HG02623 (cell line): ENCODE measurements around the gene PCNA.
"Not testable (repeated sequence)": the region's sequence is repeated elsewhere in the genome, so short reads cannot be mapped to it uniquely, and the experiment has no call there.

Experiments
- ATAC-seq: cut with Tn5 transposase; IDR thresholded peaks from one replicate; pipeline ENCODE4 v1.9.1; 2021; ENCODE audit warnings: moderate library complexity; ENCODE audit not compliant: unreplicated experiment

The PCNA gene

DNA sequence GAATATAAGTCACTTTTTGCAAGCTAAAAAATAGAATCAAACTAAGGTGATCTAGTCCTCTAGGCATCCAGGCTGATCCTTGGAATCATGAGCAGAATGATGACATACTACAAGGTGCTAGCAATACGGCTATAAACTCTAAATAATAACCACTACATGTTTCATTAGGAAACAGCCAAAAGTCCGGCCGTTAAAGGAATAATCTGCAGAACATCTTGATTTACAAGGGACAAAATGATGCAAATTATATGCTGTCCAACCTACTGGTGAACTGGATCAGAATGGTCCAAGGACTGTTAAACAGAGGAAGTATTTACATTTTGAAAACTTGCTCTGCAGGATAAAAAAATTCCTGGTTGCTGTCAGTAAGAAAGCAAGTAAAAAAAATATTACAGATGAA, 19.8 kb downstream of the PCNA start:
- not testable (repeated sequence) for ATAC-seq

DNA sequence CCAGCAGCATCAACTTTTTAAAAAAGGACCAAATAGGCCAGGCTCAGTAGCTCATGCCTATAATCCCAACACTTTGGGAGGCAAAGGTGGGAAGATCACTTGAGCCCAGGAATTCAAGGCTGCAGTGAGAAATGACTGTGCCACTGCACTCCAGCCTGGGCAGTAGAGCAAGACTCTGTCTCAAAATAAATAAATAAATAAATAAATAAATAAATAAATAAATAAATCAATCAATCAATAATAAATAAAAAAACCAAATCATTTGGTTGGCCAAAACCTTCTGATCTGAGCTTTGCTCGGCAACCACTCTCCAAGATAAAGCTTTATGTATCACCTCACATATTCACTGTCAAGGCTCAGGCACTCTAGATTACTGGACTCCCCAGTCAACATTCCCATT, 20.7 kb downstream of the PCNA start:
- not testable (repeated sequence) for ATAC-seq

DNA sequence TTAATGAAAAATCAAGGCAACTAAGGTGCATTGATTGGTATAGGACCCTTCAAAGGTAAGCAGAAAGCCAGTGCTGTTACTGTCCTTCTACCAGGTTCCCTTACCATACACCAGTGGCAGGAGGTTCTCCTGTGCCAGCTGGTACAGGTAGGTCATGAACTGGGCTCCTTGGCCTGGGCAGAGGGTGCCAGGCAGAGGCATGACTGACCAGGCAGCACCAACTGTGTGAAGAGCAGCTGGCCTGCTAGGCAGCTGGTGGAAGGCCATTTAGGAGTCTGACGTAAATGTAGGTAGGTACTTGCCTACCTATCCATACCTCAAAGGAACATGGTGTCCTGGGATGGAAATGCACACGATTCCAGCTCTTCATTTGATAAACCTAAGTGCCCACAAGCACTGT, 23.3 kb downstream of the PCNA start:
- no peak for ATAC-seq

DNA sequence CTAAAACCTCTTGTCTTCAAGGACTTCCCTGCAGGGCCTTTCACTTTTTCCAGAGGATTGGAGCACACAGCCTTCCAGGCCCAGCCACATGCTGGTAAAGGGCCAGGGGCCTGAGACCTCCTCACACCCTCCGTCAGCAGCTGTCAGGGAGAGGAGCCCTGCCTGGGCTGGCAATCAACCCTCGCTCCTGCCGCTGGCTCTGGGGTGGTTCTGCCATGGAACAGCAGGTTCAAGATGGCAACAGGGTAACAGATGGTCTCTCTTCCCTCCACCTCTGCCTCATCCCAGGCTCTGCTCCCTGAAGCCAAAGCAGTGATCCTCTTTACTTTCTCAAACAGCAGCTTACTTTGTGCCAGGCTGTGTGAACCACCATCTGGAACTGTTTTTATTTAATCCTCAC, 23.8 kb downstream of the PCNA start:
- ATAC-seq = no peak

DNA sequence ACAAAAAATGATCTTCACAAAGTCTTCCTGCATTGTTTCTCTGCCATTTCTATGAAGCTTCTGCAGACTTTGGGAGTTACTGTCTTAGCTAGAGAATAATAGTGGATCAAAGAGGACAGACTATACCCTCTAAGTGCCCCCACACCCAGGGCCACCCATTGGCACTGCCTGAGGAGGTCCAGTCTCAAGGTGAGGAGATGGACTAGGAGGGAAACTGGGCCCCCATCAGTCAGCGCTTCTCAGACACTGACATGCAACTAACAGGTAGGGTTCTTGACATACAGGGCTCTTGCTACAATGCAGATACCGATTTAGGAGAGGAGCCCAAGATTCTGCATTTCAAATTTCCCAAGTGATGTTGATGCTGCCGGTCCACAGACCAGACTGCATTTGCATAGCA, 24.3 kb downstream of the PCNA start:
- no peak for ATAC-seq

DNA sequence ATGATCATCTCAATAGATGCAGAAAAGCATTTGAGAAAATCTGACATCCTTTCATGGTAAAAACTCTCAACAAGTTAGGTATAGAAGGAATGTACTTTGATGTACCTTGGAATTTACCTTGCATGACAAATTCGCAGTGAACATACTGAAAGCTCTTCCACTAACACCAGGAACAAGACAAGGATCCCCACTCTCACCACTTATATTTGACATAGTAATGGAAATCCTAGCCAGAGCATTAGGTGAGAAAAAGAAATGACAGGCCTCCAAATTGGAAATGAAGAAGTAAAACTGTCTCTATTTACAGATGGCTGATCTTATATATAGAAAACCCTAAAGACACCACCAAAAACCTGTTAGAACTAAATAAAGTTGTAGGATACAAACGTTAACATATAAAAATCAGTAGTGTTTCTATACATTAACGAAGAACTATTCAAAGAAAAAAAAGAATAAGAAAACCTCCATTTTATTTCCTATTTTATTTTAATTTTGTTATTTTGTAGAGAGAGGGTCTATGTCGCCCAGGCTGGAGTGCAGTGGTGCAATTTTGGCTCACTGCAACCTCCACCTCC, 26.9 kb downstream of the PCNA start:
- no peak for ATAC-seq

DNA sequence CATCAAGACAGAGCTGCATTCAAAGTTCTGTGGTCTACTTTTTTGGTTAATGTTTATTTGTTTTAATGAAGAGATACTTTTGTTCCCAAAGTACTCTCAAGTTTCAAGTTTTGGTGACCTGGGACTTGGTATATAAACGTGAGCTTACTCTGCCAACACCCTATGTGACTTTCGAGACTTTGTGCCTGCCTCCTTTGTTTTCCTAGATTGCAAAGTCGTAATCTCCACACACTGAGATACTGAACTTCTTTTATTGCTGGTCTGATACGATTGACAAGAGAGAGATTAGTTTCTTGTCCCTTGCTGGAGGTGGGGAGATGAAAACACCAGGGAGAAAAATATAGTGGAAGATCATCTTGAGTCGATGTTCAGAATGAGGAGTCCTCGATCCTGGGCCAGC, 27.9 kb downstream of the PCNA start:
- no peak for ATAC-seq

DNA sequence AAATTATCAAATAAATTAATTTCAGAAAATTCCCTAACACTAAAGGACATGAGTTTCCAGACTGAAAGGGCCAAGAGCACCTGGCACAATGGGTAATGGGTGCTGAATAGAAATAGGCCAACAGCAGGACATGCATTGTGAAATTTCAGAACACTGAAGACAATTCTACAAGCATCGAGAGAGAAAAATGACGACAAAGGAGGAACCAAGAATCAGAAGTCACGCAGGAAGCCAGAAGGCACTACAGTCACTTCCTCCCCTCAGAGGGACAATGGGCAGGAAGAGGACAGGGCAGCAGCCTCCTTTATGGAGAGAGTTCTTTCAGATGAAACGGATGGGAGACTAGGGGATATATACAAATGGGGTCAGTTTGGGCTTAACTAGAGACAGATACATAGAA, 29.6 kb downstream of the PCNA start:
- ATAC-seq = no peak

DNA sequence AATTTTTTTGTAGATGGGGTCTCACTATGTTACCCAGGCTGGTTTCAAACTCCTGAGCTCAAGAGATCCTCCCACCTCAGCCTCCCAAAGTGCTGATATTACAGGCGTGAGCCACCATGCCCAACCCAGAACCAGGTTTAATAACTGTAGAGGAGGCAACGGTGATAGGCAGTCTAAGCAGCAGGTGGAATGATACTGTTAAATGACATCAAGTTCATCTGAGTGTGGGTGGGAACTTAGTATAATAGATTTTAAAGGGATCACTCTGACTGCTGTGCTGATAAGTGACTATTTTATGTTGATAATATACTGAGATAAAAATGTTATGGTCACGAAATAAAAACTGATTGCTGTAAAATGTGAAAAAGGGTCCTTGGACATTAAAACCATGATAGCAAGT, 31.1 kb downstream of the PCNA start:
- ATAC-seq = no peak

DNA sequence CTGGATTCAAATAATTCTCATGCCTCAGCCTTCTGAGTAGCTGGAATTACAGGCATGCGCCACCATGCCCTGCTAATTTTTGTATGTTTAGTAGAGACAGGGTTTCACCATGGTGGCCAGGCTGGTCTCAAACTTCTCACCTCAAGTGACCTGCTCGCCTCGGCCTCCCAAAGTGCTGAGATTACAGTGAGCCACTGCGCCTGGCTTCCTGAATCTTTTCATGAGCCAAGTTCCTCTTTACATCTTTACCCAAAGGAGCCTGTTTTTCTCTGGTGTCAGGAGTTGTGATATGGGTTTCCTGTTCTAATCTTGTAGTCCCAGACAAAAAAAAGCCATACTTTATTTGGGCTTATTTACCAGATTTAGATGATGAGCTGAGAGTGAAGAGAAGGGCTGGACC, 34.4 kb downstream of the PCNA start:
- no peak for ATAC-seq

DNA sequence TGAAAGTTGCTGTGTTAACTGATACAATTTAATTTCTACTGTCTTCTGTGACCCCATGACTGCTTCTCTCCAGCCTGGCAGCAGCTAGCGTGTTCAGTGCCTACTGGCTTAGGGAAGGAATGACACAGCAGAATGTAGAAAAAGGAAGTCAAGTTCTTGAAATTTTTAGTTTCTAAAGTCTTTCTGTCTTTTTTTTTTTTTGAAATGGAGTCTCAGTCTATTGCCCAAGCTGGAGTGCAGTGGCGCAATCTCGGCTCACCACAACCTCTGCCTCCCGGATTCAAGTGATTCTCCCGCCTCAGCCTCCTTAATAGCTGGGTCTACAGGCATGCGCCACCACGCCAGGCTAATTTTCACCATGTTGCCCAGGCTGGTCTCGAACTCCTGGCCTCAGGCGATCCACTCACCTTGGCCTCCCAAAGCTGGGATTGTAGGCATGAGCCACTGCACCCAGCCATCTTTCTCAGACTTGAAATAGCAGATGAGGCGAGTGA, 39.3 kb downstream of the PCNA start:
- ATAC-seq = no peak

DNA sequence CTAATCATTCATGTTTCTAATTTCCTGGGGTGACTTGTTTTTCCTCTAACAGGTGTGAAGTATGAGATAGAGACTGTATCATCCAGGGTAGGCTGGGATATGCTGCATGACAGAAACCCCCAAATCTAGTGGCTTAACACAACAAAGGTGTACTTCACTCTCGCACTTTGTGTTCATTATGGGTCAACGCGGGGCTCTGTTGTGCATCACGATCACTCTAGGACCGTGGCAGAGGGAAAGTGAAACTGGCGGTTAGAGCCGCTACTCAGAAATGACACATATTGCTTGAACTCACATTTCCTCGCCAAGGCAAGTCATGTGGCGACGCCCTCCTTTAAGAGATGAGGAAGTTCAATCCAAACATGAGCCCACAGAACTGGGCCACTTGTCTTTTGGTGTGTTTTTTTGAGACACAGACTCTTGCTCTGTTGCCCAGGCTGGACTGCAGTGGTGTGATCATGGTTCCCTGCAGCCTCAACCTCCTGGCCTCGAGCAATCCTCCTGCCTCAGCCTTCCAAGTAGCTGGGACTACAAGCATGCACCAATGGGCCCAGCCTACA, 41.3 kb downstream of the PCNA start:
- ATAC-seq = peak; percentile 98

DNA sequence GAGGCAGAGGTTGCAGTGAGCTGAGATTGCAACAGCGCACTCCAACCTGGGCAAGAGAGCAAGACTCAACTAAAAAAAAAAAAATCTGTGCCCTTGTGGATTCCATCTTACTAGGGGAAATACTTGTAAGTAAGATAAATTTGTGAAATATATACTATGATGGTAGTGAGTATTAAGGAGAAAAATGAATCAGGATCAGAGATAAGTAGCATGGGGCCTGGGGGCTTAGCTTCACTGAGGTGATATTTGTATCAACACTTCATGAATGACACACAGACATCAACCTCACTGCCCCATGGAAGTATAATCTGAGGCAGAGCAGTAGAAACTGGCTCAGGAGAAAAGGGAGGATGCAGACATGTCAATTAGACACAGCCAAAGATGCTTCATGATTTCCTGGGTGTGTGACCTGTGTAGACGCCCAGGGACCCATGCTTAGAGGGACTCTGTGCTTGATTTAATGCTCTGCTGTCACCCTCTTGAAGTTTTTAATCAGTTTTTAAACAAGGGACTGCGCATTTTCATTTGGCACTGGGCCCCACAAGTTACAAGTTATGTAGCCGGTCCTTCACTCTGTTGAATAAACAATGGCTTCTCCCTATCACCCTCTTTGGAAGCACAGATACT, 41.9 kb downstream of the PCNA start:
- ATAC-seq = no peak

DNA sequence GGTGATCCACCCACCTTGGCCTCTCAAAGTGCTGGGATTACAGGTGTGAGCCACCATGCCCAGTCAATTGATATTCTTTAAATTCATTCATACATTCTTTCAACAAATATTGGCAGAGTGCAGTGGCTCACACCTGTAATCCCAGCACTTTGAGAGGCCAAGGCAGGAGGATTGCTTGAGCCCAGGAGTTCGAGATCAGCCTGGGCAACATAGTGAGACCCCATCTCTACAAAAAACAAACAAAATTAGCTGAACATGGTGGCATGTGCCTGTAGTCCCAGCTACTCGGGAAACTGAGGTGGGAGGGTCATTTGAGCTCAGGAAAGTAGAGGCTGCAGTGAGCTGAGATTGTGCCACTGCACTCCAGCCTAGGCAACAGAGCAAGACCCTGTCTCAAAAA, 42.8 kb downstream of the PCNA start:
- ATAC-seq = not testable (repeated sequence)

DNA sequence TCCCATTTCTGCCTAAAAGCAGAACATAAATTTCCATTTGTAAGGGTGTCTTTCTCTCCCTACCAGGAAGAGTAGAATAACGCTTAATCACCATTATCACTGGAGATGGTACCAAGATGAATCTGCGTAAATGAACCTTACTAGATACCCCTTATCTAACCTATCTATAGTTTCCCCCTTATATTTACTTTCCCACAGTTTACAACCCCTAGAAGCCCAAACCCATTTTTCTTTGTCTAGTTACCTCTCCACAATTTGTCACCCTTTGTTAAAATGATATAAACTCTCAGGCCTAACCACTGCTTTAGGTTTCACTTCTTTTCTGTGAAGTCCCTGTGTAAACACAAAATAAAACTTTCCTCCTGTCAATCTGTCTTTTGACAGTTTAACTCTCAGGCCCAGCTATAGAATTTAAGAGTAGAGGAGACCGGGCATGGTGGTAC, 45.5 kb downstream of the PCNA start:
- no peak for ATAC-seq

DNA sequence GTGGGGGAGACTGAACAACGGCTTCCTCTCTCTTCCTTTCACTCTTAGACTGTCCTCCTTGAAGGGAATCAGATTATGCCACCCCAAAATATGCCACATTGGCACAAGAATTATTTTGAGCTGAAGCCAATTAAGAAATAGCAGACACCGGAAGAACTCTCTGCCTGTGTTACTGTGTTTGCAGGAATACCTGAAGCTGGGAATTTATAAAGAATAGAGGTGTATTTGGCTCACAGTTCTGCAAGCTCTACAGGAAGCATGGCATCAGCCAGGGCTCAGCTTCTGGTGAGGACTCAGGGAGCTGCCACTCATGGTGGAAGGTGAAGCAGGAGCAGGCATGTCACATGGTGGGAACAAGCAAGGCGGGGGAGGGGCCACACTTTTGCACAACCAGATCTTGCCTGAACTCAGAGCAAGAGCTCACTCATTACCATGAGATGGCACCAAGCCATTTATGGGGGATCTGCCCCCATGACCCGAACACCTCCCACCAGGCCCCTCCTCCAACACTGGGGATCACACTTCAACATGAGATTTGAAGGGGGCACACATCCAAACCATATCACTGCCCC, 46.0 kb downstream of the PCNA start:
- no peak for ATAC-seq

DNA sequence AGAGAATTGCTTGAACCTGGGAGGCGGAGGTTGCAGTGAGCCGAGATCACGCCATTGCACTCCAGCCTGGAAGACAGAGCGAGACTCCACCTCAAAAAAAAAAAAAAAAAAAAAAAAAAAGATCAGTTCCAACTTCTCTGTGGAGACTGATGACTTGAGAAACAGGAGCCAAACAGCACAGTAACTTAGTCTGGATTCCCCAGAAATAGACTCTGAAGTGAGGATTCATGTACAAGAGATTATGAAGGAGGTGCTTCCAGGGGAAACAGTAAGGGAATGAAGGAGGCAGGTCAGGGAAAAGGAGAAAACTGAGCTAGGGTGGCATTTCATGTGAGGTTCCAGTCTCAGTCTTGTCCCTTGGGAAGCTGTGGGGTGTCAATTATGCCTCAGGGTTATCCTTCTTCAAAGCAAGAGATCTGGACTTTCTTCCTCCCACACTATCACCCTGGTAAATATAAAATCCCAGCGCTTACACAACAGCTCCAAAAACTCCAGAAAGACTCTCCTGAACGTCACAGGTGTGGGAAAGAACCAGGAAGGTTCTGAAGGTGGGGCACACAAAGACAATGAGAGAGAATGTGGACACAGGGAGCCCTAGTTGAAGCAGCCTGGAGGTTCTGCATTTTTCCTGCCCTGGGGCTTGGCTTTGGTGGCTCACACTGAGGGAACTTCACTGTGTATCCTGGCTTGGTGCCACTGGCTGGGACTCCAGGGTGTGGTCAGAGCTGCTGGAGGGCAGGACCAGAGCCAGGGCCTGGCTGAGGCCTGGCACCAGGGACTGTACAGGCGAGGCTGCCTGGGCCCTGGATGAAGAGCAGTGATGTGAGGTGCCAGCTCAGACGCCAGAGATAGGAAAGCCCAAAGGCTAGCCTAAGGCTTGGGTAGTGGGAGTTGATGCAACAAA, 46.8 kb downstream of the PCNA start:
- no peak for ATAC-seq

DNA sequence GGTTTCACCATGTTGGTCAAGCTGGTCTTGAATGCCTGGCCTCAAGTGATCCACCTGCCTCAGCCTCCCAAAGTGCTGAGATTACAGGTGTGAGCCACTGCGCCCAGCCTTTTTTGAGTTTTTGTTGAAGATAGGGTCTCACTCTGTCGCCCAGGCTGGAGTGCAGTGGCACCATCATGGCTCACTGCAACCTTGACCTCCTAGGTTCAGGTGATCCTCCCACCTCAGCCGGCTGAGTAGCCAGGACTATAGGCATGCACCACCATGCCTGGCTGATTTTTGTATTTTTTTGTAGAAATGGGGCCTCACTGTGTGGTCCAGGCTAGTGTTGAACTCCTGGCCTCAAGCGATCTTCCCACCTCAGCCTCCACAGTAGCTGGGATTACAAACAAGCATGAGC, 47.8 kb downstream of the PCNA start:
- not testable (repeated sequence) for ATAC-seq

DNA sequence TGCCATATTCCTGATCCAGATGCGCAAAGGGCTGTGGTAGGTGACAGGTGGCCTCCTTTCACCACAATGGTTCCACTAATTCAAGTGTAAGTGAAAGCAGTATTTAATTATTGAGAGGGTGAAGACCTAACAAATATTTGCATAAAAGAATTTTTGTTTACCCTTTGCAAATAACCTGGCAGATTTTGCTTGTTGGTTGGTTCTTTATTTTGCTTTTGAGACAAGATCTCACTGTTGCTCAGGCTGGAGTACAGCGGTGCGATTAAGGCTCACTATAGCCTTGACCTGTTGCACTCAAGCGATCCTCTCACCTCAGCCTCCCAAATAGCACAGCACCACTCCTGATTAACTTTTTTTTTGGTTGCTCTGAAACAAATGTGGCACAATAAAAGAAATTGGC, 49.2 kb downstream of the PCNA start:
- ATAC-seq = no peak

DNA sequence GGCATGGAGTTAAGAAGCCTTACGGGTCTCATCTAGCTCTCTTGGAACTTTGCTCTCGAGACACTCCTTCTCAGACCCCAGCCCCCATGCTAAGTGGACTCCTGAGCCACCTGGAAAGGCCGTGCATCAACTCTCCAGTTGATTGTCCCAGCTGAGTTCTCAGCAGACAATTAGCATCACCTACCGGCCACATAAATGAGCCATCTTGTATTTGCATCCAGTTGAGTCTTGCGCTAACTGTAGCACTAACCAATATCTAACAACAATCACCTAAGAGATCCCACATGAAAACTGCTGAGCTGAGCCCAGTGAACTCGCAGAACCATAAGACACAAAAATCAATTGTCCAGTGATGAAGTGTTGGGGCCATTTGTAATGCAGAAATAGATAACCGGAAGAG, 49.7 kb downstream of the PCNA start:
- no peak for ATAC-seq

DNA sequence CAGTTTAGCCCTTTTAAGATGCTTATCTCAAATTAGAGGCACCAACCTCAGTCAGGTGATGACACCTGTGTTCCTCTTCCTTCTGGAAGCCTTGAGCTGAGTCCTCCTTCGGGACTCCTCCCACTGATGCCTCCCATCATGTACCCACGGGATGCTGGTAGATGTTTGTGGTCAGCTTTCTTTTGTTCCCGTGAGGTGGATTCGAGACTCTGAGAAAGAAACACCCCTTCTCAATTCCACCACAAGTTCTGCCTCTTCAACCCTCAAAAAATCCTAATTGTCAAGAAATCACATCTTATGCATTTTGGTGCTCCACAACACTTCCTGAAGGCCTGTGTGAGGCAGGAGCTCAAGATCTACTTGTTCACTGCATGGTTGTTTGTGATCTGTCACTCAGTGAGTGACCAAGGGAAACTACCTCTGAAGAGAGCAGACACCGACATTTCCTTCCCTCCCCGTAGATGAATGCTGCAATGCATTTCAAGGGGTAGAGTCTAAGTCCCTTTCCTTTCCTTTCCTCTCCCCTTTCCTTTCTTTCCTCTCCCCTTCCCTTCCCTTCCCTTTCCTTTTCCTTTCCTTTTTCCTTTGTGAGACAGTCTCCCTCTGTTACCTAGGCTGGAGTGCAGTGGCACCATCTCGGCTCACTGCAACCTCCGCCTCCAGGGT, 50.5 kb downstream of the PCNA start:
- no peak for ATAC-seq
